GM12891 (cell line): Measurements from ENCODE around the gene FGF12.

Experiments
- POLR2A ChIP-seq: IDR thresholded peaks from 2 replicates; pipeline ENCODE4 v1.6.1; 2011; ENCODE audit warnings: low read depth, low read length, control low read depth
- POLR2AphosphoS5 ChIP-seq: IDR thresholded peaks from 2 replicates; pipeline ENCODE4 v1.6.1; 2011; ENCODE audit warnings: low read depth, low read length, control low read depth

- no peak for TF ChIP-seq POLR2AphosphoS5
- no peak for TF ChIP-seq POLR2A
Observed at GRCh38 chr3:192171213-192171612, 556.1 kb downstream of the FGF12 start.
